Breast epithelium (tissue), 3 donors: ENCODE data around the gene WWC2.

Experiments used
- POLR2A ChIP-seq: fragments of 450-650 bp; IDR thresholded peaks from one replicate; pipeline ENCODE4 v1.6.1; 2016; ENCODE audit warnings: antibody characterized with exemption, mild to moderate bottlenecking, moderate library complexity
- POLR2AphosphoS5 ChIP-seq, 3 donors: sonication (generic); formaldehyde crosslinking; IDR thresholded peaks; one replicate each; pipeline ENCODE4 v1.6.1; 2017; ENCODE audit warnings: antibody characterized with exemption in 3 of 3
- TF ChIP-seq, protein P1 (sequence below), 3 donors: fragments of 450-650 bp; IDR thresholded peaks; one replicate each; pipeline ENCODE4 v1.5.1; 2016 to 2017; ENCODE audit warnings: antibody characterized with exemption in 3 of 3, mild to moderate bottlenecking in 3 of 3, moderate library complexity in 3 of 3

DNA sequence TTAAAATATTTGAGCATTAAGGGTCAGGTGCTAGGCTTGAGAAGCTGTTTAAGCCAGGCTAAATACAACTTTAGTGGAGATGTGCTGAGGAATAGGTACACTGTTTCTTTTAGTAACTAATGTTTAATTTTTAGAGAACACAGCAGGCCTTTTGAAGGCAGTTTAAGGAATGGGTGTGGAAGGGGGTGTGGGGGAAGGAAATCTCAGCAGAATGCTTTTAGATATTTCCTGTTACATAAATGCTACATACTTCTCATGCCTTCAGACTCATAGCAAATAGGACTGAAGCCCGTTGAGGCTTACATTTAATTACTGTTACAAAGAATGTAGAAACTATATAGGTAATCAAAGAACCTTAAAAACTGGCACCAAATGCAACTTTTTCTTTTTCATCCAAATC is 66.3 kb downstream of the WWC2 start:
- TF ChIP-seq, protein P1, sequence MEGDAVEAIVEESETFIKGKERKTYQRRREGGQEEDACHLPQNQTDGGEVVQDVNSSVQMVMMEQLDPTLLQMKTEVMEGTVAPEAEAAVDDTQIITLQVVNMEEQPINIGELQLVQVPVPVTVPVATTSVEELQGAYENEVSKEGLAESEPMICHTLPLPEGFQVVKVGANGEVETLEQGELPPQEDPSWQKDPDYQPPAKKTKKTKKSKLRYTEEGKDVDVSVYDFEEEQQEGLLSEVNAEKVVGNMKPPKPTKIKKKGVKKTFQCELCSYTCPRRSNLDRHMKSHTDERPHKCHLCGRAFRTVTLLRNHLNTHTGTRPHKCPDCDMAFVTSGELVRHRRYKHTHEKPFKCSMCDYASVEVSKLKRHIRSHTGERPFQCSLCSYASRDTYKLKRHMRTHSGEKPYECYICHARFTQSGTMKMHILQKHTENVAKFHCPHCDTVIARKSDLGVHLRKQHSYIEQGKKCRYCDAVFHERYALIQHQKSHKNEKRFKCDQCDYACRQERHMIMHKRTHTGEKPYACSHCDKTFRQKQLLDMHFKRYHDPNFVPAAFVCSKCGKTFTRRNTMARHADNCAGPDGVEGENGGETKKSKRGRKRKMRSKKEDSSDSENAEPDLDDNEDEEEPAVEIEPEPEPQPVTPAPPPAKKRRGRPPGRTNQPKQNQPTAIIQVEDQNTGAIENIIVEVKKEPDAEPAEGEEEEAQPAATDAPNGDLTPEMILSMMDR (IDR thresholded peaks at IDR 0.05): no peak
- no peak for TF ChIP-seq POLR2A
- no peak for TF ChIP-seq POLR2AphosphoS5 (IDR thresholded peaks at IDR 0.05)
